D721Med (cell line): ENCODE results near the gene COG5.

Source experiments
- DNase-seq: peaks from one replicate; pipeline ENCODE4 v3.0.0; 2011; ENCODE audit warnings: low spot score; ENCODE audit not compliant: insufficient read length
- FAIRE-seq: peaks from 2 replicates; lab custom pipeline; 2011; peaks lifted over from hg19 to GRCh38; lab: Jason Lieb, UNC
- CTCF ChIP-seq: IDR thresholded peaks from 2 replicates; pipeline ENCODE4 v1.5.1; 2012; ENCODE audit warnings: mild to moderate bottlenecking, control low read depth; ENCODE audit not compliant: insufficient read depth; ENCODE audit errors: missing control alignments

The COG5 gene

GRCh38 chr7:107480932-107481331 lies 82.8 kb downstream of the COG5 start:
- FAIRE-seq, result no peak

GRCh38 chr7:107479303-107479702 lies 84.4 kb downstream of the COG5 start:
- no peak for FAIRE-seq
- DNase-seq, result no peak
- no peak for TF ChIP-seq CTCF

More at GRCh38 chr7:107480932-107481331, 82.8 kb downstream of the COG5 start:
- DNase-seq, result no peak
- no peak for TF ChIP-seq CTCF

DNA sequence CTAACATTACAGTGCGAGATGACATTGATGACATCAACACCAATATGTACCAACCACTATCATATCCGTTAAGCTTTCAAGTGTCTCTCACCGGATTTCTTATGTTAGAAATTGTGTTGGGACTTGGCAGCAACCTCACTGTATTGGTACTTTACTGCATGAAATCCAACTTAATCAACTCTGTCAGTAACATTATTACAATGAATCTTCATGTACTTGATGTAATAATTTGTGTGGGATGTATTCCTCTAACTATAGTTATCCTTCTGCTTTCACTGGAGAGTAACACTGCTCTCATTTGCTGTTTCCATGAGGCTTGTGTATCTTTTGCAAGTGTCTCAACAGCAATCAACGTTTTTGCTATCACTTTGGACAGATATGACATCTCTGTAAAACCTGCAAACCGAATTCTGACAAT lies 89.6 kb downstream of the COG5 start:
- DNase-seq, result no peak
- TF ChIP-seq CTCF, result no peak
- no peak for FAIRE-seq

DNA sequence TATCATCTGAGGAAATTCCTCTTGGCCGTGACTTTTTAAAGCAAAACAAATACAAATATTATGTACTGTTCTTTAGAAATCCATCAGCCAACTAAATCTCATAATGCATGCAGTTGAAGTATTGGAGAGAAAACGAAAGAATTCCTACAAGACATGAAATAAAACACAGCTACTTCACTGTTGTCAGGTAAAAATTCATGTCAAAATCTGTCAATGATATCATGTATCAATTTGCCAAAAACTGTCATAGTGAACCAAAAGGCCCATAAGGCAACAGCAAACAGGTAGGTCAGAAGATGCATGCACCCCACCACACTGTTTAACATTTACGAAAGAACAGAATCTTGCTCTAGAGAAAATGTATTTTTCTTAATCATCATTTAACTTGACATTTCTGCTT lies 91.6 kb downstream of the COG5 start:
- no peak for FAIRE-seq
- no peak for TF ChIP-seq CTCF
- DNase-seq, result no peak

- DNase-seq, result no peak
- TF ChIP-seq CTCF, result no peak
- FAIRE-seq, result peak; percentile 44
These were observed 92.2 kb downstream of the COG5 start for GRCh38 chr7:107471292-107472070.

- no peak for TF ChIP-seq CTCF
- DNase-seq, result no peak
- no peak for FAIRE-seq
These were observed 93.8 kb downstream of the COG5 start, which contains the start of gene GPR22 for GRCh38 chr7:107469929-107470328. Gene GPR22, plus strand, starts transcription at chr7:107470057. Its CDS starts 4,004 bp downstream, at chr7:107474061.

GRCh38 chr7:107468824-107469223 lies 94.9 kb downstream of the COG5 start:
- TF ChIP-seq CTCF, result no peak
- FAIRE-seq (no peak), DNase-seq (no peak)
